ENCODE measurements around the gene STK32A.

The STK32A gene

GRCh38 chr5:147413266-147413665, 178.4 kb downstream of the STK32A start:
- no peak for TF ChIP-seq CTCF (IDR thresholded peaks at IDR 0.05; ENCODE audit: insufficient read depth, low read depth, low read length, missing control alignments)
- DNase-seq (ENCODE audit: low read depth) = no peak
- H3K4me3 ChIP-seq (ENCODE audit: low read length) = no peak overlapping the region

- H3K4me3 ChIP-seq (ENCODE audit: low read length) = no peak overlapping the region
- DNase-seq (ENCODE audit: low read depth) = peak; percentile 62
- no peak for TF ChIP-seq CTCF (IDR thresholded peaks at IDR 0.05; ENCODE audit: insufficient read depth, low read depth, low read length, missing control alignments)
Measured at GRCh38 chr5:147415651-147416050, 180.8 kb downstream of the STK32A start.

- no peak overlapping the region for H3K4me3 ChIP-seq (ENCODE audit: low read length)
- no peak for TF ChIP-seq CTCF (IDR thresholded peaks at IDR 0.05; ENCODE audit: insufficient read depth, low read depth, low read length, missing control alignments)
- DNase-seq (ENCODE audit: low read depth) = peak; percentile 95
Measured at GRCh38 chr5:147417135-147417813, 182.4 kb downstream of the STK32A start.

- no peak for TF ChIP-seq CTCF (IDR thresholded peaks at IDR 0.05; ENCODE audit: insufficient read depth, low read depth, low read length, missing control alignments)
- DNase-seq (ENCODE audit: low read depth) = no peak
- no peak overlapping the region for H3K4me3 ChIP-seq (ENCODE audit: low read length)
Measured at GRCh38 chr5:147418613-147419012, 183.8 kb downstream of the STK32A start.

GRCh38 chr5:147426640-147427327, 192.0 kb downstream of the STK32A start:
- no peak for DNase-seq (ENCODE audit: low read depth)
- no peak for TF ChIP-seq CTCF (IDR thresholded peaks at IDR 0.05; ENCODE audit: insufficient read depth, low read depth, low read length, missing control alignments)
- H3K4me3 ChIP-seq (ENCODE audit: low read length) = no peak overlapping the region

GRCh38 chr5:147427521-147428401, 192.9 kb downstream of the STK32A start:
- TF ChIP-seq CTCF (IDR thresholded peaks at IDR 0.05; ENCODE audit: insufficient read depth, low read depth, low read length, missing control alignments) = no peak
- DNase-seq (ENCODE audit: low read depth) = peak; percentile 42
- H3K4me3 ChIP-seq (ENCODE audit: low read length) = no peak overlapping the region

All from epithelial cell of esophagus (primary cell).